ENCODE data around the gene BLCAP.

Gene BLCAP

DNA sequence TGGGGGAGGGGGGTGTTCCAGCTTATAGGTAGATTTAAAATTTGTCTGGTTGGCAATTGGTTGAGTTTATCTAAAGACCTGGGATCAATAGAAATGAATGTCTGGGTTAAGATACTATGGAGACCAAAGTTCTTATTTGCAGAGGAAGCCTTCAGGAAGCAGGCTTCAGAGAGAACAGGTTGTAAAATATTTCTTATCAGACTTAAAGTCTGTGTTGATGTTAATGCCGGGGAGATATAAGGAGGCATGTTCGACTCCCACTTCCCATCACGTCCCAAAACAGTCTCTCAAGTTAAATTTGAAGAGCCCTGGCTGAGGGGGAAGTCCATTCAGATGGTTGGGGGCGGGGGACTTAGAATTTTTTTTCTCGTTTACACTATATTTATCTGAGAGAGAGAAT is 12.3 kb upstream of the BLCAP start:
- H3K4me3 Mint-ChIP-seq: no peak overlapping the region
- H3K27me3 Mint-ChIP-seq (ENCODE audit: low read depth): peaks cover 4% of the 10 kb centered on the region
- H3K36me3 Mint-ChIP-seq (ENCODE audit: low read depth): no peaks in the 10 kb centered on the region
- TF ChIP-seq CTCF (IDR thresholded peaks at IDR 0.05; ENCODE audit: unreplicated experiment in 3 of 3): no peak
- H3K9me3 Mint-ChIP-seq: no peaks in the 10 kb centered on the region
- H3K4me1 Mint-ChIP-seq: peaks cover 28% of the 10 kb centered on the region
- peak overlapping the region in 1 of 3 experiments; percentile 28 for H3K27ac Mint-ChIP-seq

DNA sequence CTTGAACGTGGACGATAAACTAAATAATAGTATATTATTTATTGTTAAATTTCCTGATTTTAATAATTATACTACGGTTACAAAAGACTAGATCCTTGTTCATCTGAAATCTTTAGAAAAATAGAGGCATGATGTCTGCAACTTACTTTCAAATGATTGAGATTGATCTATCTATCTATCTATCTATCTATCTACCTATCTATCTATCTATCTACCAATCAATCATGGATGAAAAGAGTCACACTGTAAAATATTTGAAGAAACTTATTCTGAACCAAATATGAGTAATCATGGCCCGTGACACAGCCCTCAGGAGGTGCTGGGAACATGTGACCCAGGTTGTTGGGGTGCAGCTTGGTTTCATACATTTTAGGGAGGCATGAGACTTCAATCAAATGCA is 11.7 kb upstream of the BLCAP start:
- H3K4me3 Mint-ChIP-seq: no peak overlapping the region
- no peaks in the 10 kb centered on the region for H3K9me3 Mint-ChIP-seq
- peaks cover 4% of the 10 kb centered on the region for H3K27me3 Mint-ChIP-seq (ENCODE audit: low read depth)
- peaks cover 31% of the 10 kb centered on the region for H3K4me1 Mint-ChIP-seq
- no peak for TF ChIP-seq CTCF (IDR thresholded peaks at IDR 0.05; ENCODE audit: unreplicated experiment in 3 of 3)
- no peaks in the 10 kb centered on the region for H3K36me3 Mint-ChIP-seq (ENCODE audit: low read depth)
- H3K27ac Mint-ChIP-seq: no peak overlapping the region

GRCh38 chr20:37538003-37538402 is 10.3 kb upstream of the BLCAP start:
- Mint-ChIP-seq H3K4me3 (no peak overlapping the region), H3K9me3 (no peaks in the 10 kb centered on the region), H3K36me3 (ENCODE audit: low read depth) (no peaks in the 10 kb centered on the region), H3K4me1 (peaks cover 31% of the 10 kb centered on the region), H3K27ac (no peak overlapping the region), H3K27me3 (ENCODE audit: low read depth) (peaks cover 4% of the 10 kb centered on the region)
- TF ChIP-seq CTCF (IDR thresholded peaks at IDR 0.05; ENCODE audit: unreplicated experiment in 3 of 3): no peak

GRCh38 chr20:37537505-37537904 is 9.8 kb upstream of the BLCAP start:
- no peak for TF ChIP-seq CTCF (IDR thresholded peaks at IDR 0.05; ENCODE audit: unreplicated experiment in 3 of 3)
- Mint-ChIP-seq H3K27me3 (ENCODE audit: low read depth) (peaks cover 4% of the 10 kb centered on the region), H3K27ac (no peak overlapping the region), H3K9me3 (no peaks in the 10 kb centered on the region), H3K4me1 (peaks cover 31% of the 10 kb centered on the region), H3K4me3 (no peak overlapping the region), H3K36me3 (ENCODE audit: low read depth) (no peaks in the 10 kb centered on the region)

- Mint-ChIP-seq H3K4me1 (peaks cover 26% of the 10 kb centered on the region), H3K9me3 (no peaks in the 10 kb centered on the region), H3K27ac (peak overlapping the region in 1 of 3 experiments; percentile 18), H3K36me3 (ENCODE audit: low read depth) (no peaks in the 10 kb centered on the region), H3K27me3 (ENCODE audit: low read depth) (peaks cover 4% of the 10 kb centered on the region), H3K4me3 (no peak overlapping the region)
- no peak for TF ChIP-seq CTCF (IDR thresholded peaks at IDR 0.05; ENCODE audit: unreplicated experiment in 3 of 3)
These were observed 7.9 kb upstream of the BLCAP start for GRCh38 chr20:37535443-37536132.

Data from nephron (organoid).